Astrocyte (in vitro differentiated cells and primary cell): ENCODE measurements around the gene TNC. TPM values are rescaled to one million over a fixed set of nuclear protein-coding genes. Genes with fewer than 3 reads are reported as not detected.

Source experiments
- DNase-seq: peaks from one replicate; pipeline ENCODE4 v3.0.0-alpha.2; 2010; ENCODE audit warnings: low read depth
- FAIRE-seq: peaks from 2 replicates; lab custom pipeline; 2011; peaks lifted over from hg19 to GRCh38; lab: Jason Lieb, UNC
- H2AFZ ChIP-seq: 2 replicates; pipeline ENCODE4 v1.6.0; 2012; ENCODE audit warnings: low read depth, low read length, inconsistent platforms
- H3K27ac ChIP-seq: 2 replicates; pipeline ENCODE4 v1.5.1; 2011; ENCODE audit warnings: low read depth, low read length, inconsistent platforms
- H3K27me3 ChIP-seq: 2 replicates; pipeline ENCODE4 v1.6.0; 2011; ENCODE audit warnings: low read length, inconsistent platforms; ENCODE audit not compliant: insufficient read depth
- H3K36me3 ChIP-seq: 2 replicates; pipeline ENCODE4 v1.5.1; 2011; ENCODE audit warnings: low read length, inconsistent platforms; ENCODE audit not compliant: insufficient read depth
- H3K4me1 ChIP-seq: 2 replicates; pipeline ENCODE4 v1.5.1; 2011; ENCODE audit warnings: low read length, inconsistent platforms; ENCODE audit not compliant: insufficient read depth
- H3K4me2 ChIP-seq: 2 replicates; pipeline ENCODE4 v1.6.0; 2012; ENCODE audit warnings: low read length, inconsistent platforms
- H3K4me3 ChIP-seq: 2 replicates; pipeline ENCODE4 v1.5.1; 2011; ENCODE audit warnings: low read depth, mild to moderate bottlenecking, low read length, inconsistent platforms; ENCODE audit not compliant: insufficient read depth
- H3K79me2 ChIP-seq: 2 replicates; pipeline ENCODE4 v1.6.0; 2012; ENCODE audit warnings: mild to moderate bottlenecking, low read length, inconsistent platforms; ENCODE audit not compliant: insufficient read depth
- H3K9ac ChIP-seq: 2 replicates; pipeline ENCODE4 v1.6.0; 2012; ENCODE audit warnings: mild to moderate bottlenecking, low read length, inconsistent platforms
- H3K9me3 ChIP-seq: 2 replicates; pipeline ENCODE4 v1.5.1; 2012; ENCODE audit warnings: low read depth, mild to moderate bottlenecking, low read length, inconsistent platforms; ENCODE audit not compliant: insufficient read depth
- H4K20me1 ChIP-seq: 2 replicates; pipeline ENCODE4 v1.6.0; 2012; ENCODE audit warnings: low read length, inconsistent platforms; ENCODE audit not compliant: insufficient read depth
- H3K27ac Mint-ChIP-seq: one replicate; pipeline ENCODE4 v1.8.0; 2021; ENCODE audit warnings: mild to moderate bottlenecking, mixed read lengths; ENCODE audit not compliant: unreplicated experiment
- H3K27me3 Mint-ChIP-seq: one replicate; pipeline ENCODE4 v1.8.0; 2021; ENCODE audit warnings: low read depth, mixed read lengths; ENCODE audit not compliant: unreplicated experiment
- H3K36me3 Mint-ChIP-seq: one replicate; pipeline ENCODE4 v1.8.0; 2021; ENCODE audit warnings: low read depth, mixed read lengths; ENCODE audit not compliant: unreplicated experiment
- H3K4me1 Mint-ChIP-seq: one replicate; pipeline ENCODE4 v1.8.0; 2021; ENCODE audit warnings: low read depth, mixed read lengths; ENCODE audit not compliant: unreplicated experiment
- H3K4me3 Mint-ChIP-seq: one replicate; pipeline ENCODE4 v1.8.0; 2021; ENCODE audit warnings: mild to moderate bottlenecking, moderate library complexity, mixed read lengths; ENCODE audit not compliant: unreplicated experiment
- H3K9me3 Mint-ChIP-seq: one replicate; pipeline ENCODE4 v1.8.0; 2021; ENCODE audit warnings: mild to moderate bottlenecking, mixed read lengths; ENCODE audit not compliant: unreplicated experiment
- EZH2 ChIP-seq: IDR thresholded peaks from 2 replicates; pipeline ENCODE4 v1.6.1; 2012; ENCODE audit warnings: mild to moderate bottlenecking, low read length, inconsistent platforms; ENCODE audit not compliant: insufficient read depth
- total RNA-seq: library from RNA; stranded (reverse); gene quantifications from 2 replicates; pipeline ENCODE4 v1.2.1, GENCODE V29; 2021
- TF ChIP-seq, protein P1 (sequence below): IDR thresholded peaks from 2 replicates; pipeline ENCODE4 v1.5.1; 2011; ENCODE audit warnings: low read depth, mild to moderate bottlenecking, inconsistent platforms, low read length, moderate library complexity; ENCODE audit not compliant: insufficient read depth

The TNC gene
- total RNA-seq, 1 donor from 2014 or later, result 747 TPM

DNA sequence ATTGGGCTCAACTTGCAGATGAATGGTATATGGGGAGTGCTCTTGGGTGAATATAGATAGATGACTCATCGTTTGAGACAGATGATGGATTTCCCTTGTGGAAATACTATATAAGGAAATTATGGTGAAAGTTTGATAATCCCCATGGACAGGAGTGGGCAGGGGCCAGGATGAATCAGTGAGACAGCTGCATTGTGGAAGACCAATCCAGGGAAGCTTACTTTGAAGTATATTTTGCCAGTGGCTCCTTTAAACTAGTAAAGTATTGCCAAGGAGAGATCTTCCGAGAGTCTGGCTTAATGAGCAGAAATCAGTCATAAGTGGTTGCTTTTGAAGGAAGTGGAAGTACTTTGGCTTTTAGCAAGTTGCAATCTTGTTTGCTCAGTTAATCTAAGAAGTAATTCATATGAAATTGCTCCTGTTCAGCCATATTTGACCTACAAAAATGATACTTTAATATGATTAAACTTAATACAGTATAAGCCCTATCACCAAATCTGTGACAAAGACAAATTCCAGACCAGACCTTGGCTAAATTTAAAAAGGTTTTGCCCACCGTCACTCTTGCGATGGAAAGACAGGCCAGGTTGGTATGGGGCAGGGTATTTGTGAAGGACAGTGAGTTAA lies 9.3 kb upstream of the TNC start:
- Mint-ChIP-seq H3K36me3 (peaks cover 2% of the 10 kb centered on the region), H3K27me3 (no peaks in the 10 kb centered on the region), H3K9me3 (peaks cover 6% of the 10 kb centered on the region), H3K4me3 (no peak overlapping the region), H3K4me1 (peaks cover 22% of the 10 kb centered on the region), H3K27ac (peak overlapping the region; percentile 80)
- H3K4me3 ChIP-seq, result no peak overlapping the region
- H3K36me3 ChIP-seq, result no peaks in the 10 kb centered on the region
- no peaks in the 10 kb centered on the region for H3K79me2 ChIP-seq
- TF ChIP-seq, protein P1, sequence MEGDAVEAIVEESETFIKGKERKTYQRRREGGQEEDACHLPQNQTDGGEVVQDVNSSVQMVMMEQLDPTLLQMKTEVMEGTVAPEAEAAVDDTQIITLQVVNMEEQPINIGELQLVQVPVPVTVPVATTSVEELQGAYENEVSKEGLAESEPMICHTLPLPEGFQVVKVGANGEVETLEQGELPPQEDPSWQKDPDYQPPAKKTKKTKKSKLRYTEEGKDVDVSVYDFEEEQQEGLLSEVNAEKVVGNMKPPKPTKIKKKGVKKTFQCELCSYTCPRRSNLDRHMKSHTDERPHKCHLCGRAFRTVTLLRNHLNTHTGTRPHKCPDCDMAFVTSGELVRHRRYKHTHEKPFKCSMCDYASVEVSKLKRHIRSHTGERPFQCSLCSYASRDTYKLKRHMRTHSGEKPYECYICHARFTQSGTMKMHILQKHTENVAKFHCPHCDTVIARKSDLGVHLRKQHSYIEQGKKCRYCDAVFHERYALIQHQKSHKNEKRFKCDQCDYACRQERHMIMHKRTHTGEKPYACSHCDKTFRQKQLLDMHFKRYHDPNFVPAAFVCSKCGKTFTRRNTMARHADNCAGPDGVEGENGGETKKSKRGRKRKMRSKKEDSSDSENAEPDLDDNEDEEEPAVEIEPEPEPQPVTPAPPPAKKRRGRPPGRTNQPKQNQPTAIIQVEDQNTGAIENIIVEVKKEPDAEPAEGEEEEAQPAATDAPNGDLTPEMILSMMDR, result no peak
- TF ChIP-seq EZH2, result no peak
- FAIRE-seq (no peak), DNase-seq (peak; percentile 88)
- H3K4me1 ChIP-seq, result peaks cover 14% of the 10 kb centered on the region
- H3K4me2 ChIP-seq, result peak overlapping the region; percentile 20
- no peaks in the 10 kb centered on the region for H3K9me3 ChIP-seq
- peak overlapping the region; percentile 7 for H3K27ac ChIP-seq
- H4K20me1 ChIP-seq, result no peaks in the 10 kb centered on the region
- no peak overlapping the region for H3K9ac ChIP-seq
- peak overlapping the region; percentile 5 for H2AFZ ChIP-seq
- H3K27me3 ChIP-seq, result no peaks in the 10 kb centered on the region

DNA sequence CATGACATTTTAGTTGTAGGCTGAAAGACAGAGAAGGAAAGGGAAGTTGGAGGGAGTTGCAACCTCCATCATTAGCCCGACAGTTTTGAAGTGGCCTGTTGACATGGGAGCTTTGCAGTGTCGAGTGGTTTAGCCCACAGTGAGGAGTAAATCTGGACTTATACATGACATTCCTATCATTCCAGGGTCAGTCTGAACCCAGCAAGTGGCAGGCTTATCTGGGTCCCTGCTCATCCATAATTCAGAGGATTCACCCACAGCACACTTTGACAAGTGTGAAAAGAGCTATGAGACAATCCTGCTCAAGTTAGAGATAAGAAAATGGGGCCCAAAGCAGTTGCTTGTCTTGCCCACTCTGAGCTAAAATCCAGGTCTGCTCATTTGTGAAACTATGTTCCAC lies 8.4 kb upstream of the TNC start:
- FAIRE-seq, result no peak
- H3K9ac ChIP-seq, result no peak overlapping the region
- no peaks in the 10 kb centered on the region for H3K79me2 ChIP-seq
- H3K9me3 ChIP-seq, result no peaks in the 10 kb centered on the region
- no peaks in the 10 kb centered on the region for H3K27me3 Mint-ChIP-seq
- peaks cover 17% of the 10 kb centered on the region for H3K4me1 ChIP-seq
- peaks cover 2% of the 10 kb centered on the region for H3K36me3 Mint-ChIP-seq
- no peaks in the 10 kb centered on the region for H4K20me1 ChIP-seq
- no peak for DNase-seq
- H3K4me1 Mint-ChIP-seq, result peaks cover 25% of the 10 kb centered on the region
- H3K9me3 Mint-ChIP-seq, result peaks cover 5% of the 10 kb centered on the region
- H3K36me3 ChIP-seq, result no peaks in the 10 kb centered on the region
- no peak overlapping the region for H3K4me3 Mint-ChIP-seq
- H3K4me2 ChIP-seq, result no peak overlapping the region
- no peak overlapping the region for H3K27ac ChIP-seq
- H3K27ac Mint-ChIP-seq, result peak overlapping the region; percentile 58
- no peak overlapping the region for H3K4me3 ChIP-seq
- TF ChIP-seq EZH2, result no peak
- TF ChIP-seq, protein P1, result no peak
- no peak overlapping the region for H2AFZ ChIP-seq
- no peaks in the 10 kb centered on the region for H3K27me3 ChIP-seq

DNA sequence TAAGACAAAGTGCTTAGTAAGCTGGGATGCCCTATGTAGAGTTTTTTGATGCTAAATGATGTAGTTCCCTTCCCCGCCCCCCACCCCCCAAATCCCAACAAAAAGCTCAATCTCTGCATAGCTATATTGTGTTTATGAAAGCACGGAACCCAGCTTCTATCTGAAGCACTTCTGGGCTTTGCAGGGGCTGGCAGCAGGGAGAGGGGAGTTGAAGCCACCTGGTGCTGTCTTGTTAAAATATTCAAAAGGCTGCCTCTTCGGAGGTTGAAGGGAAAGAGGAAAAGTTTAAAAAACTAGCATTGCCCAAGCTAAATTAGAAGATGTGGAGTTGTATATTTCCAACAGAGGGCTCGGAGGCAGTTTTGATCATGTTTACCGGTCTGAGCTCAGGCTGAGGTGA lies 5.0 kb upstream of the TNC start:
- Histone ChIP-seq H3K4me1 (peaks cover 37% of the 10 kb centered on the region), H3K27ac (no peak overlapping the region), H3K9me3 (no peaks in the 10 kb centered on the region), H3K4me3 (no peak overlapping the region), H3K4me2 (no peak overlapping the region), H3K27me3 (no peaks in the 10 kb centered on the region), H3K79me2 (no peaks in the 10 kb centered on the region), H3K9ac (no peak overlapping the region), H2AFZ (no peak overlapping the region), H3K36me3 (no peaks in the 10 kb centered on the region), H4K20me1 (no peaks in the 10 kb centered on the region)
- no peak overlapping the region for H3K27ac Mint-ChIP-seq
- no peak for FAIRE-seq
- peaks cover 41% of the 10 kb centered on the region for H3K4me1 Mint-ChIP-seq
- H3K27me3 Mint-ChIP-seq, result no peaks in the 10 kb centered on the region
- DNase-seq, result no peak
- no peak overlapping the region for H3K4me3 Mint-ChIP-seq
- H3K9me3 Mint-ChIP-seq, result peaks cover 4% of the 10 kb centered on the region
- H3K36me3 Mint-ChIP-seq, result peaks cover 2% of the 10 kb centered on the region
- TF ChIP-seq, protein P1, result no peak
- no peak for TF ChIP-seq EZH2
